ENCODE measurements around the gene PHACTR3. TPM values are rescaled to one million over a fixed set of nuclear protein-coding genes. Genes with fewer than 3 reads are reported as not detected.
A peak's percentile ranks its signal among the peaks of the same experiment; 100 is the strongest.

Gene PHACTR3
- polyA plus RNA-seq, 4 donors = 2.4 to 13.6 (median 11.2) TPM

- no peak for DNase-seq (ENCODE audit: low read depth in 4 of 4, low spot score in 3 of 4)
These were observed 62.8 kb downstream of the PHACTR3 start for GRCh38 chr20:59667131-59667530.

GRCh38 chr20:59667981-59668515 is 63.7 kb downstream of the PHACTR3 start:
- DNase-seq (ENCODE audit: low read depth in 4 of 4, low spot score in 3 of 4) = no peak

GRCh38 chr20:59668926-59669850 is 64.8 kb downstream of the PHACTR3 start:
- no peak for DNase-seq (ENCODE audit: low read depth in 4 of 4, low spot score in 3 of 4)

- DNase-seq (ENCODE audit: low read depth in 4 of 4, low spot score in 3 of 4) = no peak
These were observed 66.6 kb downstream of the PHACTR3 start for GRCh38 chr20:59670786-59671492.

- no peak for DNase-seq (ENCODE audit: low read depth in 4 of 4, low spot score in 3 of 4)
These were observed 67.5 kb downstream of the PHACTR3 start for GRCh38 chr20:59671661-59672471.

GRCh38 chr20:59672576-59672975 is 68.2 kb downstream of the PHACTR3 start:
- no peak for DNase-seq (ENCODE audit: low read depth in 4 of 4, low spot score in 3 of 4)

- DNase-seq (ENCODE audit: low read depth in 4 of 4, low spot score in 3 of 4) = no peak
These were observed 69.1 kb downstream of the PHACTR3 start for GRCh38 chr20:59673288-59673997.

- no peak for DNase-seq (ENCODE audit: low read depth in 4 of 4, low spot score in 3 of 4)
These were observed 69.7 kb downstream of the PHACTR3 start for GRCh38 chr20:59673998-59674445.

GRCh38 chr20:59676126-59676850 is 71.9 kb downstream of the PHACTR3 start:
- DNase-seq (ENCODE audit: low read depth in 4 of 4, low spot score in 3 of 4) = no peak

GRCh38 chr20:59676851-59677182 is 72.5 kb downstream of the PHACTR3 start:
- DNase-seq (ENCODE audit: low read depth in 4 of 4, low spot score in 3 of 4) = no peak

GRCh38 chr20:59677586-59677985 is 73.2 kb downstream of the PHACTR3 start:
- no peak for DNase-seq (ENCODE audit: low read depth in 4 of 4, low spot score in 3 of 4)

GRCh38 chr20:59678288-59678687 is 73.9 kb downstream of the PHACTR3 start:
- peak in 2 of 4 donors; percentile 5 to 24 for DNase-seq (ENCODE audit: low read depth in 4 of 4, low spot score in 3 of 4)

GRCh38 chr20:59678951-59679350 is 74.6 kb downstream of the PHACTR3 start:
- DNase-seq (ENCODE audit: low read depth in 4 of 4, low spot score in 3 of 4) = no peak

GRCh38 chr20:59680148-59680650 is 75.9 kb downstream of the PHACTR3 start:
- DNase-seq (ENCODE audit: low read depth in 4 of 4, low spot score in 3 of 4) = no peak

- DNase-seq (ENCODE audit: low read depth in 4 of 4, low spot score in 3 of 4) = no peak
These were observed 76.5 kb downstream of the PHACTR3 start for GRCh38 chr20:59680852-59681251.

GRCh38 chr20:59682603-59683002 is 78.3 kb downstream of the PHACTR3 start:
- no peak for DNase-seq (ENCODE audit: low read depth in 4 of 4, low spot score in 3 of 4)

GRCh38 chr20:59683181-59683580 is 78.8 kb downstream of the PHACTR3 start:
- no peak for DNase-seq (ENCODE audit: low read depth in 4 of 4, low spot score in 3 of 4)

GRCh38 chr20:59684685-59685242 is 80.4 kb downstream of the PHACTR3 start:
- no peak for DNase-seq (ENCODE audit: low read depth in 4 of 4, low spot score in 3 of 4)
